B cell (primary cell): ENCODE data around the gene MLLT6. TPM values are rescaled to one million over a fixed set of nuclear protein-coding genes. Genes with fewer than 3 reads are reported as not detected.

Experiments used
- ATAC-seq: fragments of 200-7000 bp; cut with Tn5 transposase; one replicate; pipeline ENCODE4 v1.10.0; 2021; ENCODE audit warnings: low read depth, mild to moderate bottlenecking, moderate number of reproducible peaks, moderate library complexity
- CTCF ChIA-PET: fragments of 350-600 bp; sonication (Branson Sonifier 250); formaldehyde crosslinking; loops from one replicate; lab custom pipeline; 2021; ENCODE audit warnings: antibody characterized with exemption, inconsistent platforms; lab: Charles Lee
- POLR2A ChIA-PET: fragments of 350-600 bp; sonication (Branson Sonifier 250); formaldehyde crosslinking; loops from one replicate; lab custom pipeline; 2021; ENCODE audit warnings: antibody characterized with exemption; lab: Charles Lee
- DNase-seq: peaks from one replicate; pipeline ENCODE4 v3.0.0; 2013
- H2AFZ ChIP-seq: 2 replicates; pipeline ENCODE4 v1.6.1; 2012; ENCODE audit warnings: mild to moderate bottlenecking, low read depth, low read length; ENCODE audit not compliant: insufficient read depth, poor library complexity, severe bottlenecking
- H3K27ac ChIP-seq, 2 donors: 1 replicate in 1 of 2; 2 replicates in 1 of 2; pipeline ENCODE4 v1.5.1; 2012 to 2013; ENCODE audit warnings: low read length in 2 of 2, mild to moderate bottlenecking in 2 of 2, moderate library complexity in 1 of 2
- H3K27me3 ChIP-seq, 4 experiments: fragments of 200-600 bp in 1 of 4; sonication (generic) in 1 of 4; replicated peaks in 1 of 4; 1 replicate in 2 of 4; 2 replicates in 2 of 4; pipeline versions ENCODE4 v1.6.1 to v1.7.0; 2013 to 2016; ENCODE audit warnings: low read length in 3 of 4, mild to moderate bottlenecking in 2 of 4, mixed read lengths in 1 of 4, moderate library complexity in 1 of 4; ENCODE audit not compliant: insufficient read depth in 4 of 4, control insufficient read depth in 3 of 4; ENCODE audit errors: control extremely low read depth in 1 of 4
- H3K36me3 ChIP-seq, 2 experiments: replicated peaks in 1 of 2; 1 replicate in 1 of 2; 2 replicates in 1 of 2; pipeline versions ENCODE4 v1.6.1 to v1.7.1; 2013; ENCODE audit warnings: low read length in 1 of 2; ENCODE audit not compliant: insufficient read depth in 2 of 2, control insufficient read depth in 1 of 2; ENCODE audit errors: control extremely low read depth in 1 of 2, extremely low read depth in 1 of 2
- H3K4me1 ChIP-seq, 2 donors: fragments of 200-600 bp in 1 of 2; sonication (generic) in 1 of 2; 1 replicate in 1 of 2; 2 replicates in 1 of 2; pipeline versions ENCODE4 v1.5.1 to v1.6.1; 2013 to 2017; ENCODE audit warnings: low read length in 2 of 2; ENCODE audit not compliant: control insufficient read depth in 2 of 2, insufficient read depth in 2 of 2
- H3K4me2 ChIP-seq: replicated peaks from 2 replicates; pipeline ENCODE3; 2012; ENCODE audit warnings: mild to moderate bottlenecking, low read depth, low read length; ENCODE audit not compliant: poor library complexity, severe bottlenecking
- H3K4me3 ChIP-seq, 5 experiments: fragments of 200-600 bp in 1 of 5; sonication (generic) in 1 of 5; 1 replicate in 3 of 5; 2 replicates in 2 of 5; pipeline versions ENCODE4 v1.5.1 to v1.7.0; 2011 to 2016; ENCODE audit warnings: low read length in 4 of 5, mild to moderate bottlenecking in 4 of 5, low read depth in 2 of 5, control low read depth in 1 of 5, moderate library complexity in 1 of 5; ENCODE audit not compliant: insufficient read depth in 1 of 5; ENCODE audit errors: control extremely low read depth in 1 of 5, extremely low read depth in 1 of 5
- H3K79me2 ChIP-seq: fragments of 200-600 bp; sonication (generic); one replicate; pipeline ENCODE4 v1.6.0; 2016; ENCODE audit warnings: low read length; ENCODE audit not compliant: control insufficient read depth, insufficient read depth
- H3K9ac ChIP-seq: fragments of 200-600 bp; sonication (generic); 2 replicates; pipeline ENCODE4 v1.6.1; 2017; ENCODE audit warnings: mild to moderate bottlenecking, low read length, moderate library complexity
- H3K9me3 ChIP-seq, 3 donors: one replicate each; pipeline versions ENCODE4 v1.6.1 to v1.7.1; 2013; ENCODE audit warnings: low read length in 2 of 3; ENCODE audit not compliant: control insufficient read depth in 2 of 3, insufficient read depth in 1 of 3; ENCODE audit errors: control extremely low read depth in 1 of 3
- H4K20me1 ChIP-seq: 2 replicates; pipeline ENCODE4 v1.6.0; 2012; ENCODE audit warnings: mild to moderate bottlenecking, low read length; ENCODE audit not compliant: insufficient read depth, control insufficient read depth, poor library complexity, severe bottlenecking
- H3K27ac Mint-ChIP-seq: one replicate; pipeline ENCODE4 v1.8.0; 2021; ENCODE audit warnings: mixed read lengths
- H3K27me3 Mint-ChIP-seq: one replicate; pipeline ENCODE4 v1.8.0; 2021; ENCODE audit warnings: mixed read lengths
- H3K4me1 Mint-ChIP-seq: one replicate; pipeline ENCODE4 v1.8.0; 2021; ENCODE audit warnings: mixed read lengths
- H3K4me3 Mint-ChIP-seq: one replicate; pipeline ENCODE4 v1.8.0; 2021; ENCODE audit warnings: mixed read lengths
- H3K9me3 Mint-ChIP-seq: one replicate; pipeline ENCODE4 v1.8.0; 2022; ENCODE audit warnings: mixed read lengths; ENCODE audit not compliant: insufficient read depth
- EZH2 ChIP-seq: IDR thresholded peaks from 2 replicates; pipeline ENCODE4 v1.6.1; 2012; ENCODE audit warnings: borderline replicate concordance, low read depth, mild to moderate bottlenecking, moderate library complexity, low read length; ENCODE audit not compliant: insufficient read depth, poor library complexity, severe bottlenecking
- WGBS: methylation state at CpG from one replicate; pipeline ENCODE4 v1.1.5; 2013; ENCODE audit warnings: missing lambda C conversion rate; ENCODE audit not compliant: insufficient coverage; 5-methylcytosine and 5-hydroxymethylcytosine counted together
- intact Hi-C: fragments of 100-400 bp; cut with micrococcal nuclease; formaldehyde crosslinking; loops from one replicate; pipeline ENCODE4 v1.10.0; 2022
- polyA plus RNA-seq: library from polyadenylated mRNA; depleted of rRNA; stranded (reverse); fragments of >200 nt; gene quantifications from 2 replicates; pipeline ENCODE4 v1.2.3, GENCODE V29; 2012
- total RNA-seq, 2 donors: library from RNA; stranded (reverse); fragments of 120-200 nt in 1 of 2; gene quantifications; 1 replicate in 1 of 2; 2 replicates in 1 of 2; pipeline versions ENCODE4 v1.2.3 to v1.2.4, GENCODE V29; 2013 to 2022
- TF ChIP-seq, protein P1 (sequence below): fragments of 200-600 bp; IDR thresholded peaks from one replicate; pipeline ENCODE4 v1.8.0; 2022; ENCODE audit warnings: antibody characterized with exemption, mild to moderate bottlenecking

The MLLT6 gene
- total and polyA plus RNA-seq, 2 donors (not counting 1 experiment from before 2014, with no cell fraction given) = 165 to 288 TPM

DNA sequence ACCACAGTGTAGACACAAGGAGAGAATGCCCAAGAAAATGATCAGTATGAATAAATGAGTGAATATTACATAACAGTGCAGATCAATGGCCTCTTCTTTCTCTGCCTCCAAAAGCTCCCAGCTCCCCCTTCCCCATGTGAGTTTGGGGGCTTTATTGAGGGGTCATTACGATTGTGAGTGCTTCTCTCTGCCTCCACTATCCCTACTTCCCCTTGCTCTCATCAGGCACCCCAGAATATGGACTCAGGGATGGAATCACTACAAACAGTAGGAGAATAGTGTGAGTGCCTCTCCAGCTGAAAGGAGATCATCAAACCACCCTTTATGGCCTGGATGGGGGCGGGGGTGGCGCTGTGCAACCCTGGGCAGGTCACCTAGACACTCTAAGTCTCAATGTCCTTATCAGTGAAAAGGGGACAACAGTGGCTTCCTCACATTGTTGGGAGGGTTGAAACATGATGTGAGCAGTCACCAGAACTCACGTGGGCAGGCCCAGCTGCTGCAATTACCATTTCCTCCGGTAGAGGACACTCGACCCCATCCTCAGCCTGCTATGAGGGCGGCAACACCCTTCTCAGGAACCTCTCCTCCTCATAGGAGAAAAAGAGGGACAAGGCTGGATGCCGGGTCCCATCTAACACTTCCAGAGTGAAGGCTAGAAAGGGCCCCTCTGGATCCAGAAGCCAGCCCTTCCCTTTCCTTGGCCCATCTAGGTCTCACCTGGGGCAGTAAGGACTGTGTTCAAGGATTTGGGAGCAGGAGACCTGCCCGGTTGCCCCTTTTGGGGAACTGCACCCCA, 28.2 kb upstream of the MLLT6 start:
- 19% methylated on average over 4 of the region's 9 CpGs for WGBS
- H3K4me3 Mint-ChIP-seq = peak overlapping the region; percentile 37

More for the DNA sequence above, 28.2 kb upstream of the MLLT6 start:
- CTCF ChIA-PET = interaction anchor here (0.9 to 8.6 kb wide), 16 partner anchors 9 to 488 kb away, joined by 3 to 172 read pairs (median 6); partner anchors contain the start of genes CISD3 and PSMB3
- intact Hi-C loops = loop anchor here (1.0 to 2.0 kb wide), 4 partner anchors 24 to 476 kb away; partner anchors contain the start of gene CISD3
- DNase-seq (peak; percentile 88), ATAC-seq (peak; percentile 64)
- Histone ChIP-seq H3K27me3 (peaks cover 0 to 34% (median 18%) of the 10 kb centered on the region in 4 experiments), H3K4me1 (peaks cover 24 to 37% of the 10 kb centered on the region in 2 donors), H3K9ac (no peak overlapping the region), H3K79me2 (no peaks in the 10 kb centered on the region), H3K4me2 (no peak overlapping the region), H3K9me3 (peaks cover 0 to 4% (median 0%) of the 10 kb centered on the region in 3 donors), H2AFZ (no peak overlapping the region), H4K20me1 (no peaks in the 10 kb centered on the region), H3K36me3 (no peaks in the 10 kb centered on the region), H3K27ac (no peak overlapping the region), H3K4me3 (no peak overlapping the region)
- H3K9me3 Mint-ChIP-seq = no peaks in the 10 kb centered on the region
- peaks cover 23% of the 10 kb centered on the region for H3K27me3 Mint-ChIP-seq
- H3K4me1 Mint-ChIP-seq = peaks cover 26% of the 10 kb centered on the region
- POLR2A ChIA-PET = interaction anchor here (0.9 to 1.6 kb wide), 6 partner anchors 9 to 58 kb away, joined by 3 to 10 read pairs (median 4); partner anchors contain the start of gene CISD3
- TF ChIP-seq EZH2 = no peak
- TF ChIP-seq, protein P1, sequence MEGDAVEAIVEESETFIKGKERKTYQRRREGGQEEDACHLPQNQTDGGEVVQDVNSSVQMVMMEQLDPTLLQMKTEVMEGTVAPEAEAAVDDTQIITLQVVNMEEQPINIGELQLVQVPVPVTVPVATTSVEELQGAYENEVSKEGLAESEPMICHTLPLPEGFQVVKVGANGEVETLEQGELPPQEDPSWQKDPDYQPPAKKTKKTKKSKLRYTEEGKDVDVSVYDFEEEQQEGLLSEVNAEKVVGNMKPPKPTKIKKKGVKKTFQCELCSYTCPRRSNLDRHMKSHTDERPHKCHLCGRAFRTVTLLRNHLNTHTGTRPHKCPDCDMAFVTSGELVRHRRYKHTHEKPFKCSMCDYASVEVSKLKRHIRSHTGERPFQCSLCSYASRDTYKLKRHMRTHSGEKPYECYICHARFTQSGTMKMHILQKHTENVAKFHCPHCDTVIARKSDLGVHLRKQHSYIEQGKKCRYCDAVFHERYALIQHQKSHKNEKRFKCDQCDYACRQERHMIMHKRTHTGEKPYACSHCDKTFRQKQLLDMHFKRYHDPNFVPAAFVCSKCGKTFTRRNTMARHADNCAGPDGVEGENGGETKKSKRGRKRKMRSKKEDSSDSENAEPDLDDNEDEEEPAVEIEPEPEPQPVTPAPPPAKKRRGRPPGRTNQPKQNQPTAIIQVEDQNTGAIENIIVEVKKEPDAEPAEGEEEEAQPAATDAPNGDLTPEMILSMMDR = peak; percentile 96
- H3K27ac Mint-ChIP-seq = no peak overlapping the region
